Raji (cell line): ENCODE measurements around the gene KCNS3.

ENCODE experiments used
- POLR2A ChIP-seq: IDR thresholded peaks from 2 replicates; pipeline ENCODE4 v1.6.1; 2011; ENCODE audit warnings: low read depth, low read length, control low read depth; ENCODE audit not compliant: insufficient read depth

The KCNS3 gene

DNA sequence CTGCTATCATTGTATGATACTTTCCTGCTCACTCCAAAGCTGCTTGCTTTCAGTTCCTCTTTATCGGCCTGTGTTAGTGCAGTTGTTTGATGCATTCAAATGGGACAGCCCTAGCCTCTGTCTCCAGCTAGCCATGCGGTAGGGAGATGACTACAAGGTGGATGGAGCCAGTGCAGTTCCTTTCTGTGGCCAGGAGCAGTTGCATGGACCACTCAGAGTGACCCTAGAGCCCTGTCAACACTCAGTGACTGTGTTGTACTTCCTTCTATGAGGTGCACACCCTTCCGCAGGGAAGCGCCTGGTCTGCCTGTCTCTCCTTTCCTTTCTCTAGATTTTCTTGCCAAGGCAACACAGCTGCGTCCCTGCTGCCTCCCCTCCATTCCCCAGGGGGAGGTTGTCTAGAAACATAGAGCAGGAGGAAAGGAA lies 33.8 kb downstream of the KCNS3 start:
- no peak for TF ChIP-seq POLR2A

- no peak for TF ChIP-seq POLR2A
Observed at GRCh38 chr2:17915099-17915498, 36.6 kb downstream of the KCNS3 start.

- no peak for TF ChIP-seq POLR2A
Observed at GRCh38 chr2:17915811-17916518, 37.5 kb downstream of the KCNS3 start.

- no peak for TF ChIP-seq POLR2A
Observed at GRCh38 chr2:17916584-17916983, 38.1 kb downstream of the KCNS3 start.

DNA sequence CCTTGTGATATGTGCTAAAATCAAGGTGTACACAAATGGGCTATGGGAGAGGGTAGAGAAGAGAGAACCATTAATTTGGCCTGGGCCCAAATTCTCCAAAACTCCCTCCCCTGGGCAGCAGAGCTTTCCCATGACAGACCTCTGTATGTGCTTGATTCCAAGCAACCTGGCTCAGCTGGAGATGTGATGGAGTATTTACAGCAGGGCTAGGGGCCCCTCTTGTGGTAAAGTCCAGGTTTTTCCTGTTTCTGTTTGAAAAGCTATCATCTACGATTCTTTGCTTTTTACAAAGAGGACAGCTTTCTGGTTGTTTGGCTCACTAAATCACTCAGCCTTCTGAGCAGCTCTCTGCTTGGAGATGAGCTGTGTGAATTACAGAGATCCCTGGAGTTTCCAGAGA lies 40.3 kb downstream of the KCNS3 start:
- TF ChIP-seq POLR2A, result no peak

- TF ChIP-seq POLR2A, result no peak
Observed at GRCh38 chr2:17930773-17931172, 52.3 kb downstream of the KCNS3 start.

- no peak for TF ChIP-seq POLR2A
Observed at GRCh38 chr2:17933256-17933655, 54.8 kb downstream of the KCNS3 start.

- TF ChIP-seq POLR2A, result no peak
Observed at GRCh38 chr2:17934721-17935120, 56.3 kb downstream of the KCNS3 start.

DNA sequence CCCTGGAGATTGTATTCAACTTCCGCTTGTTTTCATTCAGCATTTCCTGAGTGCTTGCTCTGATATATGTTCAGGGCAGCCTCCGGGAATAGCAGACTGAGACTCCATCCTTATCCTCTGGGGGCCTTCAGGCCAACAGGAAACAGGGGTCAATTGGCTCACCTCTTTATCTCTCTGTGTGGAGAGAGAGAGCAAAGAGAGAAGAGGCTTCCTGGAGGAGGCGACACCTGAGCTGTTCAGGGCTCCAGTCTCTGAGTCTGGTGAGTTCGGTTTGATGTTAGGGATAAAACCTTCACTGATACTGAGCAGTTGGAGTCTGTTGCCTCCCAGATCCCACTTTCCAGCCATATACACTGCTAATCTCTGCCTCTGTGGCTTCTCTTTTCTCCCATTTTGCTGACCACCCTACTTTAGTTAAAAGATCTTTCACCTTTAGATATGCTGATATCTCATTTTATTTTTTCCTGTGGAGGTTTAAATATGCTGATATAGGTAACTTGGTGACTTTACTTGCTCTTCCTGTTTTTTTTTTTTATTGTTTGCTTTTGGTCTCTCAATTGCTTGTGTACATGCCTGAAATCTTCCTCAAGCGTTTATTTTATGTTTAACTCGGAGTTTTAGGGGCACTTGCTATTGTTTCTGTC lies 56.9 kb downstream of the KCNS3 start:
- TF ChIP-seq POLR2A, result no peak

GRCh38 chr2:17936599-17936998 lies 58.1 kb downstream of the KCNS3 start:
- no peak for TF ChIP-seq POLR2A

- TF ChIP-seq POLR2A, result no peak
Observed at GRCh38 chr2:17940091-17940630, 61.7 kb downstream of the KCNS3 start.

DNA sequence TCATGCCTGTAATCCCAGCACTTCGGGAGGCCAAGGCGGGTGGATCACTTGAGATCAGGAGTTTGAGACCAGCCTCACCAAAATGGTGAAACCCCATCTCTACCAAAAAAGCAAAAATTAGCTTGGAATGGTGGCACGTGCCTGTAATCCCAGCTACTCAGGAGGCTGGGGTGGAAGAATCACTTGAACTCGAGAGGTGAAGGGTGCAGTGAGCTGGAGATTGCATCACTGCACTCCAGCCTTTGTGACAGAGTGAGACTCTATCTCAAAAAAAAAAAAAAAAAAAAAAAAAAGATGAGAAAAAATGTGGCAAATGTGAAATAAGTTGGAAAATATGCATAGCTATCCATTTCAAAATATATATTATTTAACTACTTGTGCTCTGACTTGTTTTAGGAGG lies 65.0 kb downstream of the KCNS3 start:
- no peak for TF ChIP-seq POLR2A

- TF ChIP-seq POLR2A, result no peak
Observed at GRCh38 chr2:17947113-17947512, 68.6 kb downstream of the KCNS3 start.

DNA sequence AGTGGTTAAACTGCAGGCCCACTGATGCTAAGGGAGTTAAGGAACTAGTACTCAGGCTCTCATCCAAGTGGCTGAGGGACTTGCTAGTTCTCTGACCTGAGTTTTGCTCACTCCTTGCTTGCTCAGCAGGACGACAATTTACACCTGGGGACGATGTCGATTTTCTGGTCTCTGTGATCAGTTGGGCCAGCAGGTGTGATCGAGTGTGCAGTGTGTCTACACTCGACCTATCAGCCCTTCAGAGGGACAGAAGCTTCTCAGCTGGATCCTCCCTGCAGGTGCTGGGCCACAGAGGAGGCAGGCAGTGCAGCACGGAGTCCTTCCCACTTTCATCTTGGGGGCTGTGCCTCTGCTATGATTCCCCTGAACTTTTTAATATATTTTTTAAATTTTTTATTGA lies 71.5 kb downstream of the KCNS3 start:
- no peak for TF ChIP-seq POLR2A

- no peak for TF ChIP-seq POLR2A
Observed at GRCh38 chr2:17951563-17951962, 73.1 kb downstream of the KCNS3 start.

- no peak for TF ChIP-seq POLR2A
Observed at GRCh38 chr2:17958466-17959092, 80.1 kb downstream of the KCNS3 start.
